ENCODE data around the gene MTSS2.

MTSS2 gene

DNA sequence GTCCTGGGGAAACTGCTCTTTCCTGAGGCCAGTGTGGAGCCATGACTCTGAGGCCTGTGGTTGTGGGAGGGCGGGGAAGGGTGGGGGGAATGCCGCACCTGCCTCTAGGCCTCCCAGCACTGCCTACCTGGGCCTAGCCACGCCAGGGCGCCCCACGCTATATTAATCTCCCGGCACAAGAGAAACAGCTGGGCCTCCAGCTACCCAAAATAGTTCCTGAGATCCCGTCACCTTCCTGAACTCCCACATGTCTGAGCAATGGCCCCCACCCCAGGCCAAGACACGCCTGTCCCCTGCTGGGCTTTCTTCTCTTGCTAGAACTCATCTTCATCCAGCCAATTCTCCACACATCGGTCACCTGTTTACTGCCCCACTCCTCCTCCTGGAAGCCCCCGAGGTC is 13.0 kb upstream of the MTSS2 start:
- DNase-seq: no peak

DNA sequence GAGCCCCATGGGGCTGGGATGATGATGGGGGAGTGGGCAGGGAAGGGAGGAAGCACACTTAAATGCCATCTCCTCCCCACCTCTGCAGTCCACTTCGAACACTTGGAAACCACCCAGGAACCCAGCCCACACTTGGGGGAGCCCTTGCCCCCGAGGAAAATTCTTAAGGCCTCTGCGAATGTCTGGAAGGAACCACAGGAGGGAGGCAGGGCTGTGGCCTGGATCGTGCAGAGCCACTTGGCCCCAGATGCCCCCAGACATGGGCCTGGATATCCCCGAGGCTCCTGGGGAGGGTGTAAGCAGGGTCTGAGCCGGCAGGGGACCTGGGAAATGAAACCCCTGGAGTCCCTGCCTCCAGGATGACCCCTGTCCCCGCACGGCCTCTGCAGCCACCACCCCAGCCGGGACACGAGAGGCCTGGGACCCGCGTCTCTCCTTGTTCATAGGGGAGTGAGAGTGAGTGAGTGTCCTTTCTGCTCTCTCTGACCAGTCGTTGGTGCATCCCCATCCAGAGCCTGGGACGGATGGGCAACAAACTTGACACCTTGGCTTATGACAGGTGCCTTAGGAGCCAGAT is 11.8 kb upstream of the MTSS2 start:
- no peak for DNase-seq

DNA sequence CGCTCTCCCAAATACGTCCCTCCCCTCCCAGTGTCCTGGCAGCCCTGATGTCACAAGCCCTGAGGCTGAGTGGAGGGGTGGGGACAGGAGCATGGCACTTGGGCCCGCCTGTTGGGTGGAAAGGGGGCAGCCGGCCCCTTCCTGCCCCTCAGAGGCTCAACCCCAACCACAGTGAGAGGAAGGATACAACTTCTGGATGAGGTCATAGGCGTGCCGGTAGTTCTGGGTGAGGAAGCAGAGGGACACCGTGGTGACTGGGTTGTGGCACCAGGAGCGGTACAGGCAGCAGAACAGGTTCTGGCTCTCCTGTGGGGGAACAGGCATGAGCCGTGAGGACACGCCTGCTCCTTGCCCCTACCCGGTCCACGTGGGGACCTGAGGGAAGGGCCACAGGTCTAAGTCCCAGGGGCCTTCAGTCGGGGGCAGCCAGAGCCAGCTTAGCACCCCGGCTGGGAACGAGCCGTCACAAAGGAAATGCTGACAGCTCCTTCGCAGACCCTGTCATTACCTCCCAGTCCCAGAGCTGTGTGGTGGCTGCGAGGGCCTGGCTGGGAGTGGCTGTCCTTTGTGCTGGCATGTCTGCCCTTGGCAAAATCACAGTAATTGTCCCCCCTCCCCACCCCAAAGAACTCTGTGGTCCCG is 11.2 kb upstream of the MTSS2 start:
- no peak for DNase-seq

DNA sequence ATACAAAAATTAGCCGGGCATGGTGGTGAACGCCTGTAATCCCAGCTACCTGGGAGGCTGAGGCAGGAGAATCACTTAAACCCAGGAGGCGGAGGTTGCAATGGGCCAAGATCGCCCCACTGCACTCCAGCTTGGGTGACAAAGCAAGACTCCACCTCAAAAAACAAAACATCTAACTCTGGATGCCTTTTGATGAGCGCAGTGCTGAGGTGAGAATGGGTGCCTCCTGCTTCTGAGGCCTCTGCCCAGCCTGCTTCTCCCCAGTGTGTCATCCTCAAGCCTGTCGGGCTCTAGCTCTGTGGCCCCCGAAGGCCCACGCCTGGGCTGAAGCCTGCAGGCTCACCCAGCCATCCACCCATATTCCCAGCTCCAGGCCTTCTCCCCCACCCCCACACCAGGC is 10.5 kb upstream of the MTSS2 start:
- DNase-seq: no peak

DNA sequence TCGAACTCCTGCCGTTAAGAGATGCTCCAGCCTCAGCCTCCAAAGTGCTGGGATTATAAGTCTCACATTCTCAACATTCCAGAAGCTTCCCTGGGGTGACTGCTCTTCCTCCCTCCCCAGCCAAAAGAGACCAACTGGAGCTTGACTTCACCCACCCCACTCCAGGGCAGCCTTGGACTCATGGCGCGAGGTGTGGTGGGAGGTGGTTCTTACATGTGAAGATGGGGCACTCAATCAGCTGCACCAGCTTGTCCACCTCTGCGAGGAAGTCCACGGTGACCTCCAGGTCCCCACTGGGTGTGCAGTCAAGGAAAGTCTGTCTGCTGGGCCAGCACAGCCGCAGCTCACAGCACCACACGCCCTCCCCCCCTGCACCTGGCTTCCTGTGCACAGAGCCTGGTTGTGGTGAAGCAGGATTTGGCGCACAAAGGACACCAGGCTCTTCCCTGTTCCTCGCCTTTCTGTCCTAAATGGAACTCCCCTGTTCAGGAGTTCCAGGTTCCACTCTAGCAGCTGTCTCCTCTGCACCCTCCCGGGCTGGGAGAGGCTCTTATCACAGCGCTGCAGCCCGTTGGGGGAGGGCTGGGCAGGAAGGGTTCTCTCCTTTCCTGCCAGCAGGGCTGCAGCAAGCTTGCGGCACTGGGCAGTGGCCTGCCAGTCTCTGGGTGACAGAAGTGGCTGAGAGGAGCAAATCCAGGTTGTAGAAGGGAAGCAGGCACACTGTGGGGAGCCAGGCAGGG is 9.6 kb upstream of the MTSS2 start:
- no peak for DNase-seq

DNA sequence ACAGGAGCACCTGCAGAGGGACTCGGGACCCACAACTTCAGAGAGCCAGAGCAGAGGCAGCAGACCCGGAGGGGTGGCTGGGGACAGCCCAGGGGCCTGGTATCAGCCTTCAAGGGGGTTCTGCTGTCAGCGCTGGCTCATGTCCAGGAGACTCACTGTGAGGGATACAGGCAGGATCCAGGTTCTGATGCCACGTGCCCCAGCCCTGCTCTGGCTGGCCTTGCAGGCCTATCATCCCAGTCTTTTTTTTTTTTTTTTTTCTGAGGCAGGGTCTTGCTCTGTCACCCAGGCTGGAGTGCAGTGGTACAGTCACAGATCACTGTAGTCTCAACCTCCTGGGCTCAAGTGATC is 9.0 kb upstream of the MTSS2 start:
- DNase-seq: peak in 1 of 2 experiments; percentile 59

DNA sequence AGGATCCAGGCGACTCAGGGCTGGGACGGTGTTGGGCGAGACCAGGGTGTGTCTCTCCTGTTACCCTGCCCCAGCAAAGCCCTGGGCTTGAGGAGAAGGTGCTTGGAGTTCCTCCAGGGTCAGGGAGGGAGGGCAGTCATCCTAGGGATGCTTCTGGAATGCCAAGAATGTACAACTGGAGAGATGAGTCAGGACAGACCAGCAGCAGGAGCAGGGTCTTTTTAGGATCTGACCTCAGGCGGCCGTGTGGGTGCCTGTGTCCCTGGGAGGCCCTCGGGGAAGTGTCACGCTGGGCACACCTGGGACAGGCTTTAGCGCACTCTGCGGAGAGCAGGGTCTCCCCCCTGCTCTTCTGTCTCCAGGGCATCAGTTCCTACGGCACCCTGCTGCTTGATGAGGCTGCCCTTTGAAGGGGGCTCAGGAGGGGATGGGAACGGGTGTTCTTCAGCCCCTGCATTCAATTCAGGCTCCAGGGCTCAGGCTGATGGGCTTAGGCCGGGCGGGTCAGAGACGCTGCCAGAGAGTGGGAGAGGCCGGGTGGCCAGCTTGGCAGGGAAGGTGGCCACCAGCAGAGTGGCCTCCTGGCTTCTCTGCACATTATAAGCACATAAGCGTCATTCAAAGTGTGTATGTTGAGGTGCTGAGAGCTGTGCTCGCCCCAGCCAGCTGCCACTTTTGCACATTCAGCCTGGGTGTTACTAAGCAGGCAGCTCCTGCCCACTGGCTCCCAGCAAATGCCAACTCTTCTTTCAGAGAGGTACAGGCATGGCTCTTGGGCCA is 8.4 kb upstream of the MTSS2 start:
- peak in 1 of 2 experiments; percentile 49 for DNase-seq

DNA sequence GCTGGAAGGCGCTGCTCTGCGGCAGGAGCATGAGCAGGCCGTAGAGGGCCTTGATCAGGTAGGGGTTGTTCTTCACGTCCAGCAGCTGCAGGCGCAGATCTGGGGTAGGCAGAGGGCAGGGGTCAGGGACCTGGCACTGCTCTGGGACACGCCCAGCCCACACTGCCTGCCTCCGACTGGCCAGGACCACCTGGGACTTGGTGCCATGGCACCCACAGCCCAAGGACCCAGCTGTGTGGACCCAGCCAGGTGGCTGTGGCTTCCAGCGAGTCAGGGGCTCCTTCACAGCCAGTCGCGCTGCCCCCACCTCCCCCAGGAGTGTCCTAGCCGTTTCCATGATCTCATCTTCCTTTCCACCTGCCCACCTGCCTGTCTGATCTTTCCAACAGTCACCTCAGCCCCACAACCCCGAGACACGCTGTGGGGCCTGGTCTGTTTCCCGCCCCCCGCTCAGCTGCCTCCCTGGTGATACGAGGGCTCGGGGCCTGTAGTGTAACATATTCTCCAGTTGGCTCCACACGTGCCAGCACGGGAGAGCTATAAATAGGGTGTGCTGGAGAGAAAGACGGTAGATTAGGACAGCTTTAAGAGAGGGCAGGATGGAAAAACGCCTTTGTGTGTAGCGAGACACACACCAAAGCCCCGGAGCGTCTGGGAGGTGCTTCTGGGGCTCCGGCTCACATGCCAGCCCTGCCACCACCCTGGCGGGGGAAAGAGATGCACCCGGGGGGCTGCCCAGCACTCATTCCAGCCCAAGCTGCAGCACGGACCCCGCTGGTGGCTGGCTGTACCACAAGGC is 7.2 kb upstream of the MTSS2 start:
- DNase-seq: peak in 1 of 2 experiments; percentile 6

DNA sequence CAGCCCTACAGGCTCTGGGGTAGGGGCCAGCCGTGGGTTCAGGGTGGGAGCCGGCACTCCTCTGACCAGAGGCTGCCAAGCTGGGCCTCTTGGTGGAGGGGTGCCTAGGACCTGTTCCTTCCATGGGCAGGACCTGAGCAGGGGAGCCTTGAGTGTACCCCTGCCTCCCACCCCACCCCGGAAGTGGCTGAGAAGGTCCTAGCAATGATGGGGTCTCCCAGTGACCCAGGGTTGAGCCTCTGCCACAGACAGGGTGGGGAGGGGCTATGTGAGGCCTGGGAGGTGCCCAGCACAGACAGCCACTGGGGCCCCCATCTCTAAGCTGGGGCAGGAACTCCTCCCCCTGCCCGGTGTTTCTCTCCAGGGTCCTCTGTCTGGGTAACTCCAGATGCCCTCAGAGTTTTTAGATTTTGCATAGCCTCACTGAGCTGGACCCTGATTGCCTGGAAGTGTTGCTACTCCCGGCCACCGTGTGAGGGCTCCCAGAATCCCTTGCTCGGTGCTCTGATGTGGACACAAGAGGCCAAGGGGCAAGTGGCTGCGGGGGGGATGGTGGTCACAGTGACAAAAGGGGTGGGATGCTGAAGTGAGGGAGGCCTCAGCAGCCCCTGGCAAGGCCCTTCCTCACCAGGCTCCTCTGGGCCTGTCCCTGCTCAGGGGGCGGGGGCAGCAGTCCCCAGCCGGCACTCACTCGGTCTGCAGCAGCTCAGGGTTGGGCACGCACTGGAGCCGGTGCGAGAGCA is 6.4 kb upstream of the MTSS2 start:
- no peak for DNase-seq

DNA sequence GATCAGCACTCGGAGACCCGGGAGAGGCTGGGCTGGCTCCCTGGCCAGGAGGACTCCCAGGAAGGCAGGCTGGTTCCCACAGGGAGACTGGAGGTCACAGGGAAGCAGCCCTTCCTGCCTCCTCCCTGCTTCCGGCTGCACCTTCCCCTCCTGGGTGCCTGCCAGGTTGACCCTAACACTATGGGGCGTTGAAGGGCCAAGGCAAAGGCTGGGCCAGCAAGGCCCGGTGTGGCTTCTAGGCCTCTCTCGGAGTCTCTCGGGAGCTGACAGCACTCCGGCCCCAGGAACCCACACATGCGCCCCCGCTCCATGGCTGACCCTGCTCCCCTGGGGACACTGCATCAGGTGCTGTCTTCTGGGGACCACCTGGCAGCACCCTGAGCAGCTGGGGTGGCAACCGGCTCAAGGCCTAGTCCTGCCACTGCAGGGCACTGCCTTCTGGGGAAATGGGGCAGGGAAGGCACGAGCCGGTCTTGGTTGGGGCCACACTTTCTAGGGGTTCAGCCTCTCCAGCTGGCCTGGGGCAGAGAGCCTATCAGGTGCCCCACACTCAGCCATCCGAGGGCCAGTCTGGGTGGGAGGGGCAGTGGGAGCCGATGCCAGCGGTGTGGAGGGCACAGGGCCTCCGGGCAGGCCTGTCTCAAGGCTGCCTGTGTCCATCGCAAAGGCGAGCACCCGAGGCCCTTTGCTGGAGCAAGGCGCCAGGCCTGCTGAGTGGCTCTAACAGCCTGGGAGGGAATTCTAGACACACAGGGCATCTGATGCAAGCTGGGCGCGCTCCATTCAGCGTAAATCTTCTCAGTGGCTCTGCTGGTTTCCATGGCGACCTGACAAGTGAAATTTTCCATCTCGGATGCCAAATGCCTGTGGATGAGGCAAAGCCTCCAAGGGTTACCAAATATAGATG is 5.6 kb upstream of the MTSS2 start:
- peak; percentile 72 to 84 for DNase-seq

DNA sequence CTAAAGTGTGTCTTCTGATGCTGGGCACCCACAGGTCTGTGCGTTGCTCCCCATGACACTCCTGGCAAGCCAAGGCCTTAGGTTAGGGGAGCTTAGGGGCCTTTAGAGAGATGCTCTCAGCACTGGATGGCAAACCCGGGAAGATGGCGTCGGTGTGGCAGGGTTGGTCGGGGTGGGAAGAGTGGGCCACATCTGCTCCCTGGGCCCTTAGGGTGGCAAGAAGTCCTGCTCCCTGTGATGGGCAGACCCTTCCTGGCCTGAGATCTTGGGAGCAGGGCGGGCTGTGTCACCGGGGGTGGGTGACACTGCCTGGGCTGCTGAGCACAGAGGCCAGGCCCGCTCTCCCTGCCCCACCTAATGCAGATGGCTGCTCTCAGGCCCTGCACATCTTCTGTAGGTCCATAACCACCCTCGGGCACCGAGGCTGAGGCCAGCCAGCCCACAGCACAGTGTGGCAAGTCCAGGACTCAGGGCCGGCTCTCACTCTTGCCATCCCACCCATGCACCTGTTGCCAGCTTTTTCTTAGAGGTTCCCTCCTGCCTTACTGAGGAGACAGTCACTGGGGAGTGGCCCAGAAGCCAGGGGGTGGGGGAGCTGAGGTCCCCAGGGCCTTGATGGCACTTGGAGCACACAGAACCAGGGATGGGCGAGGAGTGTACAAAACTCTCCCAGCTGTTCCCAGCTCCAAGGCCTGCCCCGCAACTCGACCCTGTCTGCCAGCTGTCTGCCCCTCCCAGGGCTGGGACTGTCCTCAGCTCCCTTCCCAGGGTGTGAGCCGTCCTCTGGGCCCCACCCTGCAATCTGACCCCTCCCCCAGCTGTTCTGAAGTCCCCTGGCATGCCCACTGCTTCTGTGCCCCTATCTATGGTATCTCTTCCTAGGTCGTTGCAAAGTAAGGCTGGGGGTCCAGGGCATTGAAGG is 4.4 kb upstream of the MTSS2 start:
- no peak for DNase-seq

DNA sequence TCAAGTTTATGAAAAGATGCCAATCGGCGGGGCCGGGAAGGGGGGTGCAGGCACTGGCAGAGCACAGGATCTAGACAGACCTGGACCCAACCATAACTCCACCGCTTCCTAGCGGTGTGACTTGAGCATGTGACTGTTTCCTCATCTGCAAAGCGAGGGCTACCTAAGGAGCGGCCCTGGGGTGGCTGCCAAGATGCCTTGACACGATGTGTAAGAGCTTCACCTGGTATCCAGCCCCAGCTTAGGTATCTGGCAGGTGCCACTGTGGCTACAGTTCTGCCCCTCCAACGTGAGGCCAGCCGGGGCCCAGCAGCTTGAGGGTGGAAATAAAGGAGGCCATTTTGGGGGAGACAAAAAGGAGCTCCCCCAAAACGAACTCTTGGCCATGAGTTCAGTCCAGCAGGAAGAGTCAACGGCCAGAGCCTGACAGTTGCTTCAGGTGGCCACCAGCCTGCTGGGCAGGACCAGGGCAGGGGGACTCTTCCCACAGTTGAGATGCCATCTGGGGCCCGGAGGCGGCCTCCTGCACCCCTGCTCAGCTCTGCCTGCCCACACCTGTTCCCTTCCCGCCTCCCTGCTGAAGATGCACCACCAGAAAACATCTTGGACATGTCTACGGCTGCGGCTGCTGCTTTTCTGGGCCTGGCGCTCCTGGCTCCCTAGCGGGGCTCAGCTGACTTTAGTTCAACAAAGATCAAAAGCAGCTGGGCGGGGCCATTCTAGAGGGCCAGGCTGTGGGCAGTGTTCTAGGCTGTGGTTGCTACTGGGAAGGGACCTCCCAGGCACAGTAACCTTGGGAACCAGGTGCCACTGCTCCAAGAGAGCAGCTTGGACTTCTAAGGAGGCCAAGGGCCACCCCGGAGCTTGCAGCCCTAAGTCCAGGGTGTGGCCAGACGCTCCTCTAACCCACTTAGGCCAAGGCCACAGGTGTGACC is 3.4 kb upstream of the MTSS2 start:
- no peak for DNase-seq

DNA sequence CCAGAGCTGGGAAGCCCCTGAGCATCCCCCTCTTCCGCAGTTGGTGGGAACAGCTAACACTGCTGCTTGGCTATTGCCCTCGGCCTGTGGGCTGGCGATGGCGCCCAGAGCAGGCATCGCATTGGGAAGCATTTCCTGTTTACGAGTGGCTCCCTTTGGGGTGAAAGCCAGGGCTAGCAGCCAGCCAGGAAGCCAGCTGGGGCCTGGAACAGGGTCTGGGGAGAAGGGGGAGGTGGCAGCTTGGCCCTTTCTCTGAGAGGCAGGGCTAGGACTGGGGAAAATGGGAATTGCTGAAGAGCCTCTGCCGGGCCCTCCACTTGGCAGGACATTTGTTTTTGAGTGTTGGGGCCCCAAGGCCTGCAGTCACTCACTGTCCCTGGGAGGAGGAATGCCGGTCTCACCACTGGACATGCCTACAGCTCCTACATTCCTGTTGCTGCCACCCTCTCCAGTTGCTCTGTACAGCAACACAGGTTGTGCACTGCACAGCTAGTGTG is 2.4 kb upstream of the MTSS2 start:
- peak; percentile 25 to 62 for DNase-seq

DNA sequence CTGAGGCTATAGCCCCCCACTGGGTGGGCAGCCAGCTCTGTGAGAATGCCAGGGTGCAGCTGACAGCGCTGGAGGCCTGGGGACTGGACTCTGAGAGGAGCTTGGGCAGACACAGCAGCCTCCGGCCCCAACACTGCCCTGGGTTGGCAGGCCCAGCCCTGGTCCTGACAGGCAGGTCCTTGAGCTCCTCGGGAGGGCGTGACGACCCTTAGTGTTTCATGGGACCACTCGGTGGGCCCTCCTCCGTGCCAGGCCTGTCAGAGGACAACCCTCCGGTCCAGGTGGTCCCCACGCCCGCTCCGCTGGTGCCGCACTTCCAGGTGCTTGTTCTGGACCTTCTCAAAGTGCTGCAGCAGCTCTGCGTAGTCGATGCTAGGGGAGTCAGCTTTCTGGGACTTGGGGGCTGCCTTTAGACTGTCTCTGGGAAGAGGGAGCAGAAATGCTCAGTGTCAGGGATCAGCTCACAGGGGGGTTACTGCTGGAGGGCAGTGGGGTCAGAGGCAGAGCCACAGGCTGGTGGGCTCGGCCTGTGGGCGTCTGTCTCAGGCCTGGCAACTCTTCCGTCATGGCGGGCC is 1.9 kb upstream of the MTSS2 start:
- no peak for DNase-seq

DNA sequence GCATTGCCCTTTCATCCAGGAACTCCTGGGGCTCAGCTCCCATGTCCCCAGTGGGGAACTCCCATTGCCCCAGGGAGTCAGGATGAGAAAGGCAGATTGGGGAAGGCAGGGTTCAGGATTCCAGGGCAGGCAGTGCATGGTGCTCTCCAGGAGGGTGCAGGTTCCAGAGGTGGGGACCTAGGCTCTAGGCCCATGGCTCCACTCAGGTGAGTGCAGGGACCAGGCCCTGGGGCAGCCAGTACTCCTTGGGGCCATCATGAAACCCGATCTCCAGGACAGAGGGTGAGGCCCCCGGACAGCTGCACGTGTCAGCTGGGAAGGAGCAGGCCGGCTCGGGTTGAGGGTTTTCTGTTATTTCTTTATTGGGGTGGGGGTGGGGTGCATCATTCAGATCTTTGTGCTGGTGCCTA is 1.3 kb upstream of the MTSS2 start:
- DNase-seq: no peak

DNA sequence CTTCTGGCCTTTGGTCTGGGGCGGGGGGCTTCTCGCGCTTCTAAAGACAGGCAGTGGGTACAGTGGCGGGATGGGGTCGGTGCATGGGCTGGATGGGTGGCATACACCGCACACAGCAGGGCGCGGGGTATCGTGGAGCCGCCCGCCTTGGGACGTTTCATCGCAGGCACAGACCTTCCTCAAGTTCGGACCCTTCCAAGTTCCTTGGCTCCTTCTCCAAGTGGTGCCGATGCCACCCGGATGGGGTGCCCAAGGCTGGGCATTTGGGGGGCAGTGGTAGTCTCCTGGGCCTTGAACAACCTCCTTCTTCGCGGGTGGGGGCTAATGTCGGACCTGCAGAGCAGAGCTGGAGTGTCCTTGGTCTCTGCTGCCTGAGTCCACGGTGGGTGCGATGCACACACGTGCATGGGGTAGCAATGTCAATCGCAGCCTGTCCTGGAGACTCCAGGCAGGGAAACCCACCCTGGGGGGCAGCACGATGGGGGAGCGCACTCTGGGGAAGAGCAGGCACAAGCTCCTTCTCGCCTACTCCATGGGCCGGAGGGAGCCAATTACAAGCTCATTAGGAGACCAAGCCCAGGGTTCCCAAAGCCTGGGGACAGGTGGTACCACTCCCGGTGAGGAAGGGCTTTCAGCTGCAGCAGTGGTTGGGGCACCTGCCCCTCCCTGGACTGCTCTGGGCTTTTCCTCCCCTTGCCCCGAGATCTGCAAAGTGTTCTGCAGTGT is 686 bp upstream of the MTSS2 start:
- no peak for DNase-seq

All from NCI-H446 (cell line).